CD4-positive, alpha-beta T cell treated with Interleukin-12 subunit alpha and Interleukin-12 subunit beta, for 1 hour (primary cell): ENCODE measurements around the gene PCSK4.
"Not testable (repeated sequence)": the region's sequence is repeated elsewhere in the genome, so short reads cannot be mapped to it uniquely, and the experiment has no call there.

Source experiments
- DNase-seq: peaks from one replicate; pipeline ENCODE4 v3.0.0-alpha.2; 2020

PCSK4 gene

GRCh38 chr19:1490311-1491113 is at the start of gene PCSK4:
TSS of gene PCSK4 (minus strand) at chr19:1490350. CDS start at chr19:1490346, 4 bp downstream.
- DNase-seq: peak; percentile 98

DNA sequence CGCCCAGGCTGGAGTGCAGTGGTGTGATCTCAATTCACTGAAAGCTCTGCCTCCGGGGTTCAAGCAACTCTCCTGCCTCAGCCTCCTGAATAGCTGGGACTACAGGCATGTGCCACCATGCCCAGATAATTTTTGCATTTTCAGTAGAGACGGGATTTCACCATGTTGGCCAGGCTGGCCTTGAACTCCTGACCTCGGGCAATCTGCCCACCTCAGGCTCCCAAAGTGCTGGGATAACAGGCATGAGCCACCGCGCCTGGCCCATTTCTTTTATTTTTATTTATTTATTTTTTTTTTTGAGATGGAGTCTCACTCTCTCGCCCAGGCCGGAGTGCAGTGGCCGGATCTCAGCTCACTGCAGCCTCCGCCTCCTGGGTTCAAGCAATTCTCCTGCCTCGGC is 49.6 kb upstream of the PCSK4 start:
- not testable (repeated sequence) for DNase-seq

GRCh38 chr19:1538978-1539377 is 48.8 kb upstream of the PCSK4 start:
- no peak for DNase-seq

DNA sequence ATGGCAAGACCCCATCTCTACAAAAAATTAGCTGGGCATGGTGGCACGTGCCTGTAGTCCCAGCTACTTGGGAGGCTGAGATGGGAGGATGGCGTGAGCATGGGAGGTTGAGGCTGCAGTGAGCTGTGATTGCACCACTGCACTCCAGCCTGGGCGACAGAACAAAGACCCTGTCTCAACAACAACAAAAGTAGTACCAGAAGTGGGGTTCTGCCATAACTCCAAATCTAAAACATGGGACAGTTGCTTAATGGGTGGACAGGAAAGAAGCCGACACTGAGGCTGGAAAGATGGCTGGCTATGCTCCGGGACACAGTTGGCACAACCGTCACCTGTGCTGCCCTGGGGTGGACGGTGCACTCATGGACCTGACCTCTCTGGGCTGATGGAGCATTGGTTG is 45.5 kb upstream of the PCSK4 start:
- DNase-seq: not testable (repeated sequence)

- no peak for DNase-seq
These were observed 44.8 kb upstream of the PCSK4 start for GRCh38 chr19:1534972-1535371.

GRCh38 chr19:1533510-1534150 is 43.5 kb upstream of the PCSK4 start:
- no peak for DNase-seq

DNA sequence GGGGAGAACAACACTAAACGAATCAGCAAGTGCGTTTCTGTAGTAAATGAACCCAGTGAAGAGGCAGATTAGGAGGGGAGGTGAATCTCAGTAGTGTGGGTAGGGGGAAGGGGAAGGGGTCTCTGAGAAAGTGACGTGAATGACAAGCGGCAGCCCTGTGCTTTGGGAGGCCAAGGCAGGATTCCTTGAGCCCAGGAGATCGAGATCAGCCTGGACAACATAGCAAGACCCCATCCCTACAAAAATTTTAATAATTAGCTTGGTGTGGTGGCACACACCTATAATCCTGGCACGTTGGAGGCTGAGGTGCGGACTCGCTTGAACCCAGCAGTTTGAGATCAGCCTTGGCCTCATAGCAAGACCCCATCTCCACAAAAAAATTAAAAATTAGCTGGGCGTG is 41.9 kb upstream of the PCSK4 start:
- no peak for DNase-seq

- DNase-seq: no peak
These were observed 41.4 kb upstream of the PCSK4 start for GRCh38 chr19:1531587-1531986.

GRCh38 chr19:1530856-1531255 is 40.7 kb upstream of the PCSK4 start:
- DNase-seq: not testable (repeated sequence)

DNA sequence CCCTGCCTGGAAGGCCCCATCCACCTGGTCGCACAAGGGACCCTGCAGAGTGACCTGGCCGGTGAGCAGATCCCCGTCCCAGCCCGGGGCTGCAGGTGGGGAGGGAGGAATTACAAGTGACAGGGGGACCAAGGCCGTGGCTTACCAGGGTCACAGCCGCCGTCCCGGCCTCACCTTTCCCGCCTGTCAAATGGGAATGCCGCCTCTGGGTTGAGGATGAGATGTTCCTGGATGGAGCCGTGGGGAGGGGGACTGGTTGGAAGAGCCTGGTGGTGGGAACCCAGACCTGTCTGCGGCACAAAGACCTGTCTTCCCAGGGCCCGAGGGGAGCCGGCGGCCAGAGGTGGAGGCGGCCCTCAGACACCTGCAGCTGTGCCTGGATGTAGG is 39.3 kb upstream of the PCSK4 start:
- no peak for DNase-seq

- DNase-seq: no peak
These were observed 38.7 kb upstream of the PCSK4 start for GRCh38 chr19:1528596-1529429.

DNA sequence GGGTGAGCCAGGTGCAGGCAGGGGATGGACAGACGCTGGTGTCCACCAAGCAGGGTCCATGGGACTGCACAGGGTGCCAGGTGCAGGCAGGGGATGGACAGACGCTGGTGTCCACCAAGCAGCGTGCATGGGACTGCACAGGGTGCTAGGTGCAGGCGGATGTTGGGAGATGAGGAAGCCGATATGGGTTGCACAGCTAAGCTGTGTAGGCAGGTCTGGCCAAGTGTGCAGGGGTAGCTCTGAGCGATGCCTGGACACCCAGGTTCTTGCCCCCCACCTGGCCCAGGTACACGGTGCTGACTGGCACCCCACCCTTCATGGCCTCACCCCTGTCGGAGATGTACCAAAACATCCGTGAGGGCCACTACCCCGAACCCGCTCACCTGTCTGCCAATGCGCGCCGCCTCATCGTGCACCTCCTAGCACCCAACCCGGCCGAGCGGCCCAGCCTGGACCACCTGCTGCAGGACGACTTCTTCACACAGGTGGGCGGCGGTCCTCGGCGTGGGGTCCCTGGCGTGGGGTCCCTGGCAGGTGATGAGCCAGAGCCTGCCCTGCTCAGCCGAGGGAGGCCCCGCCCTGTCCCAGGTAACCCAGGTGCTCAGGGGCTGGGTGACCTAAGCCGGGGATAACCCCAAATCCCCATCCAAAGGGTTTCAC is 37.6 kb upstream of the PCSK4 start:
- no peak for DNase-seq

- DNase-seq: no peak
These were observed 37.0 kb upstream of the PCSK4 start for GRCh38 chr19:1526979-1527649.

GRCh38 chr19:1526066-1526778 is 36.1 kb upstream of the PCSK4 start:
- no peak for DNase-seq

DNA sequence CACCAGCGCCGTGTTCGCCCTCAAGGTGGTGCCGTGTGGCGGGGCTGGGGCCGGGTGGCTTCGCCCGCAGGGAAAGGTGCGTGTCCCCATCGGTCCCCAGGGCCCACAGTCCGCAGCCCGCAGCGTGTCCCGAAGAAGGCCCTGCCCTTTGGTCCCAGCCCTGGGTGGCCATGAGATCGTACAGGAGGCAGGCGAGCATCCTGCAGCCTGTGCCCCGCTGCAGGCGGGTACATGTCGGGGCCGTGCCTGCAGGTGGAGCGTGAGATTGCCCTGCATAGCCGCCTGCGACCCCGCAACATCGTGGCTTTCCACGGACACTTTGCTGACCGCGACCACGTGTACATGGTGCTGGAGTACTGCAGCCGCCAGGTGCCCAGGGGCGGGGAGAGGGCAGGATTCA is 35.2 kb upstream of the PCSK4 start:
- no peak for DNase-seq

GRCh38 chr19:1524972-1525325 is 34.8 kb upstream of the PCSK4 start:
- no peak for DNase-seq

DNA sequence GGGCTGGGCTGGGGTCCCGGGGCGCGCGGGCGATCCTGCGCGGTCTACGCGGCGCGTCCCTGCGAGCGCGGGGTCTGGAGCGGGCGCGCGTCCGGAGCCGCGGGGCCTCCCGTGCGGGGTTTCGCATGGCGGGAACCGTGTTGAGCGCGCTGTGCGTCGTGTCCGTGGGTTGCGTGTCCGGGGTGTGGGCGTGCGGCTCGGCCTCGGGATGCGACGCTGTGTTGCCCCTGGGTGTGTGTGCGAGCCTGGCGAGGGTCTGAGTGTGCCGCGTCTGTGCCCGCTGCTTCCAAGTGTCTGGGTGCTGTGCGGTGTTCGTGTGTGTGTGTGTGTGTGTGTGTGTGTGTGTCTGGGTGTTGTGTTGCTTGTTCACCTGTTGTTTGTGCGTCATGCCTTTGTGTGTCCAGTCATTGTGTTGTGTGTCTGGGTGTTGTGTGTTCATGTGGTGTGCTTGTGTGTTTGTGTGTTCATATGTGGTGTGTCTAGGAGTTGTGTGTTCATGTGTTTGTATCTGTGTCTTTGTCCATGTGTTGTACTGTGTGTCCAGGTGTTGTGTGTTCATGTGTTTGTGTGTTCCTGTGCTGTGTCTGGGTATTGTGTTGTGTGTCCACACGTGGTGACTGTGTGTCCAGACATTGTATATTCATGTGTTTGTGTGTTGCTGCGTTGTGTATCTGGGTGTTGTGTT is 34.3 kb upstream of the PCSK4 start:
- DNase-seq: no peak

GRCh38 chr19:1523412-1524286 is 33.5 kb upstream of the PCSK4 start, which contains the start of gene PLK5:
TSS of gene PLK5 (plus strand) at chr19:1524077. CDS start at chr19:1526997, 2,920 bp downstream.
- no peak for DNase-seq

GRCh38 chr19:1522838-1523237 is 32.7 kb upstream of the PCSK4 start:
- no peak for DNase-seq

GRCh38 chr19:1522061-1522460 is 31.9 kb upstream of the PCSK4 start:
- no peak for DNase-seq
